GM13976 (cell line): Measurements from ENCODE around the gene PELI3.

Experiments used
- DNase-seq: peaks from one replicate; pipeline ENCODE4 v3.0.0; 2012; ENCODE audit warnings: low spot score
- CTCF ChIP-seq: IDR thresholded peaks from 2 replicates; pipeline ENCODE4 v1.5.1; 2012; ENCODE audit warnings: borderline replicate concordance, mild to moderate bottlenecking; ENCODE audit not compliant: insufficient read depth; ENCODE audit errors: extremely low read depth, missing control alignments, control extremely low read depth
- in situ Hi-C: fragments of 300-500 bp; cut with MboI; formaldehyde crosslinking; loops from one replicate; pipeline ENCODE4 v1.12.0; 2022; ENCODE audit warnings: low sequenced_read_pairs, mixed read lengths, inconsistent platforms; ENCODE audit not compliant: unreplicated experiment

PELI3 gene

GRCh38 chr11:66524304-66525040 lies 57.8 kb downstream of the PELI3 start:
- DNase-seq, result no peak
- in situ Hi-C loops, result no loop called here
- no peak for TF ChIP-seq CTCF
